HCT116 (cell line): ENCODE measurements around the gene MDM4.

ENCODE experiments used
- FOSL1 ChIP-seq: IDR thresholded peaks from 2 replicates; pipeline ENCODE4 v1.6.1; 2012; ENCODE audit warnings: low read depth
- POLR2A ChIP-seq: IDR thresholded peaks from 2 replicates; pipeline ENCODE4 v1.7.0; 2011; ENCODE audit warnings: borderline replicate concordance; ENCODE audit not compliant: insufficient read depth, insufficient read length; ENCODE audit errors: extremely low read depth
- TF ChIP-seq, protein P1 (sequence below), 3 experiments: fragments of 200-600 bp in 1 of 3; sonication (generic) in 1 of 3; IDR thresholded peaks in 2 of 3; conservative IDR thresholded peaks in 1 of 3; 2 replicates each; pipeline ENCODE4 v1.5.1; 2012 to 2017; ENCODE audit warnings: low read depth in 2 of 3, low read length in 2 of 3, antibody characterized with exemption in 1 of 3, borderline replicate concordance in 1 of 3, control low read depth in 1 of 3, mild to moderate bottlenecking in 1 of 3, mixed read lengths in 1 of 3, mixed run types in 1 of 3, moderate library complexity in 1 of 3; ENCODE audit not compliant: insufficient read depth in 1 of 3

- TF ChIP-seq, protein P1, sequence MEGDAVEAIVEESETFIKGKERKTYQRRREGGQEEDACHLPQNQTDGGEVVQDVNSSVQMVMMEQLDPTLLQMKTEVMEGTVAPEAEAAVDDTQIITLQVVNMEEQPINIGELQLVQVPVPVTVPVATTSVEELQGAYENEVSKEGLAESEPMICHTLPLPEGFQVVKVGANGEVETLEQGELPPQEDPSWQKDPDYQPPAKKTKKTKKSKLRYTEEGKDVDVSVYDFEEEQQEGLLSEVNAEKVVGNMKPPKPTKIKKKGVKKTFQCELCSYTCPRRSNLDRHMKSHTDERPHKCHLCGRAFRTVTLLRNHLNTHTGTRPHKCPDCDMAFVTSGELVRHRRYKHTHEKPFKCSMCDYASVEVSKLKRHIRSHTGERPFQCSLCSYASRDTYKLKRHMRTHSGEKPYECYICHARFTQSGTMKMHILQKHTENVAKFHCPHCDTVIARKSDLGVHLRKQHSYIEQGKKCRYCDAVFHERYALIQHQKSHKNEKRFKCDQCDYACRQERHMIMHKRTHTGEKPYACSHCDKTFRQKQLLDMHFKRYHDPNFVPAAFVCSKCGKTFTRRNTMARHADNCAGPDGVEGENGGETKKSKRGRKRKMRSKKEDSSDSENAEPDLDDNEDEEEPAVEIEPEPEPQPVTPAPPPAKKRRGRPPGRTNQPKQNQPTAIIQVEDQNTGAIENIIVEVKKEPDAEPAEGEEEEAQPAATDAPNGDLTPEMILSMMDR (IDR thresholded peaks at IDR 0.05 in 2 of 3, conservative IDR thresholded peaks at IDR 0.05 in 1 of 3; ENCODE audit: borderline replicate concordance in 1 of 3, insufficient read depth in 1 of 3, low read depth in 2 of 3, low read length in 2 of 3): no peak
- TF ChIP-seq FOSL1: no peak
- no peak for TF ChIP-seq POLR2A
Observed at GRCh38 chr1:204564835-204565234, 48.6 kb downstream of the MDM4 start.
